Cortex of kidney (tissue), 1 donor: ENCODE results near the gene SCFD2.
"Not testable (repeated sequence)": the region's sequence is repeated elsewhere in the genome, so short reads cannot be mapped to it uniquely, and the experiment has no call there.

ENCODE experiments used
- DNase-seq: peaks from one replicate; lab custom pipeline; 2025; lab: John Stamatoyannopoulos, UW

SCFD2 gene

GRCh38 chr4:52853351-52853750 is 512.5 kb downstream of the SCFD2 start:
- DNase-seq: no peak

- DNase-seq: no peak
Observed at GRCh38 chr4:52852711-52853110, 513.1 kb downstream of the SCFD2 start.

DNA sequence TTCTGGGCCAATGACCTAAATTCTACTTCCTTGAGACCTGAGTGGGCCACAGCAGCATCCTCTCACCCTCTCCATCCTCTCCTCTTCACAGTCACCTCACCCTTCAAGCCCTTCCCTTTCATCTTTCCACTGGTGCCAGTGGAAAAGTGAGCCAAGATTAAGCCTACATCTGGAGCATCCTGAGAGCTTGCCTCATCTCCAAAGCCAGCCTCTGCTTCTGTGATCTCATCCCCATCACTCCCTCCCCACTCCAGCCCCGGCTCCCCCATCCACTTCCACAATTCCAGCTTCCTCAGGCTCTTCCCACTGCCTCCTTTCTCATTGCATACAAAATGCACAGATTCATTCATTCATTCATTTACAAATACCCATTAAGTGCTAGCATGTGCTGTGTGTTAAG is 513.8 kb downstream of the SCFD2 start:
- no peak for DNase-seq

GRCh38 chr4:52850406-52851124 is 515.3 kb downstream of the SCFD2 start:
- DNase-seq: no peak

- DNase-seq: no peak
Observed at GRCh38 chr4:52848254-52848653, 517.6 kb downstream of the SCFD2 start.

DNA sequence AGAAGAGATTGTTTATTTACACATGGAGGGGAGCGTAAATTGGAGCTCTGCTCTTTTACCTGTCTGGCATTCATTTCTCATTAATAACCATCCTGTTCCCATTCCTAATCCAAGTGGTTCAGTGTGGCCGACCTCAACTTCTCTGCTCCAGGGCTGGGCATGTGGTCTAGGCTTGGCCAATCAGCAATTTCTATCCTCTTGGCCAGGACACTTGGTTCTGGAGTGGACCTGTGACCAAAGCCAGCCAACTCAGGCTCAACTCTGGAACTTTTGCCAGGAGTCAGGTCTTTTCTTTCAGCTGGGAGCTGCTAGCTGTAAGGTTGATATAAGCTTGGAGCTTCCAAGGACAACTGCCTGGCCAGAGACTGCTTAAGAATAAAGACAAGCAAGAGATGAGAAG is 519.4 kb downstream of the SCFD2 start:
- no peak for DNase-seq

GRCh38 chr4:52844596-52844995 is 521.3 kb downstream of the SCFD2 start:
- DNase-seq: no peak

- DNase-seq: no peak
Observed at GRCh38 chr4:52843958-52844357, 521.9 kb downstream of the SCFD2 start.

- DNase-seq: no peak
Observed at GRCh38 chr4:52843351-52843750, 522.5 kb downstream of the SCFD2 start.

GRCh38 chr4:52842792-52843191 is 523.1 kb downstream of the SCFD2 start:
- no peak for DNase-seq

GRCh38 chr4:52841682-52842456 is 524.0 kb downstream of the SCFD2 start:
- no peak for DNase-seq

DNA sequence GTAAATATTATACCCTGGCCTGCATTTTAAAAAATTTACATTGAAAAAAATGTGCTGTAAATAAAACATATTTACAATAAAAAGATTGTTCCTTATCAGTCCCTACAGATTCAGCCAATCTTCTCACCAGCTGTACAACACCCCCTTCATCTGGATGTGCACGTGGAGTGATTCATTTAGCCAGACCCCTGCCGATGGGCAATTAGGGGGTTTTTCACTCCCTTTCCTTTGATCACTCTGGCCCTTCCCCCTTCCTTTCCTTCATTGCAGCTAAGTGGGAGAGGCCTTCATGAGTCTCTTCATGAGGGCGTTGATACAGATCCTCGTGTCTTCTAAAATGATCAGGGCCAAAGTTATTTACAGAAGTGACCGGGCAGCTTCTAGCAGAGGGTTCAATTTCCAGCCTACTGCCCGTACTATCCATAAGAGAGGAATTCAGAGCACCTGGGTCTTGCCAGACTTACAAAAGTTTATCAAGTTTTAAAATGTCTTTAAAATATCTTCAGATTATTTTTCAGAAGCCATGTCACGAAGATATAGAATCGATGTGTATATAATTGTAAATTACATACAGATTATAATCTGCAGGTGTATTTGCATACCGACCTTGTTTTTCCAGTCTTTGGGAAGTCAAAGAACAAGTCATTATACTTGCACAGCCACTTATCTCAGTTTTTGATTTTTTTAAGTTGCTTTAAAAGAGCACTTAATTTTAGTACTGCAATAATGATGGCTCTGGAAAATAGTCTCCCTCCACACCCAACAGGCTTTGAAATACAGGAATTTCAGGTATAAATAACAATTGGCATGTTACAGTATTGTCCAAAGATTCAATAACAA is 525.1 kb downstream of the SCFD2 start:
- no peak for DNase-seq

DNA sequence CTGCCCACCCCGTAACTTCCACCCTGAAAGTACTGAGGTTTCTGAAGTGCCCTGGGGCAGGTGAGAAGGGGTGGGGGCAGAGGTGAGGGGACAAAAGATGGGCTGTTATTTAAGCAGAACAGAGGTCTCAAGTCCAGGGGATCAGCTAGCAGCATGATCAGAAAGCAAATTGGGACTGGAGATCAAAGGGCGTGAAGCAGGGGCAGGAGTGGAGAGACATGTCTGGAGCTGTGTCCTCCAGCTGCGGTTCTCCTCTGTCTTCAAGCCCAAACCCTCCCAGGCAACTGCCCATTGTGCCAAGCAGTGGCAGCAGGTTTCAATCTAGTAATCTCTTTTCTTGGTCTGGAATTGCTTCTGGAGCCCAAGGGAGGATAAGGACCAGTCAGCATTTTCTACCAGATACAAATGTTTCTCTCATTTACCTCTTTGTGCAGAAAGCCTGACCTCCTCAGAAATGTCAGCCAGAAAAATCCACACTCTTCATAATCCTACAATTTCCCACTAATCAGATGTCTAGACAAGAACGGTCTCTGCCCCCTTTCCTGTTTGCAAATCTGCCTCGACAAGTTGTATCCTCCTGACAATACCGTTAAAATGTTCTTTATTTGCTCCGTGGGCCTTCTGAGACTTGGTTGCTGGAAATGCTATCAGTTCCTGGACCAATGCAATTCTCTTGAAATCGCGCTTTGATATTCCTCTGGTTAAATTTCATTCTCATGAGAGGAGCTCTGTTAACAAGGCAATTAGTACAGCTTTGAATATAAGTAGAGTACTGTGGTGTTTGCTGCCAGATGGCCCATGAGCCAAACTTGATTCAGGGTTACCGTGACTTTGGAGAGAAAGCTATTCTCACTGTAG is 526.9 kb downstream of the SCFD2 start:
- no peak for DNase-seq

DNA sequence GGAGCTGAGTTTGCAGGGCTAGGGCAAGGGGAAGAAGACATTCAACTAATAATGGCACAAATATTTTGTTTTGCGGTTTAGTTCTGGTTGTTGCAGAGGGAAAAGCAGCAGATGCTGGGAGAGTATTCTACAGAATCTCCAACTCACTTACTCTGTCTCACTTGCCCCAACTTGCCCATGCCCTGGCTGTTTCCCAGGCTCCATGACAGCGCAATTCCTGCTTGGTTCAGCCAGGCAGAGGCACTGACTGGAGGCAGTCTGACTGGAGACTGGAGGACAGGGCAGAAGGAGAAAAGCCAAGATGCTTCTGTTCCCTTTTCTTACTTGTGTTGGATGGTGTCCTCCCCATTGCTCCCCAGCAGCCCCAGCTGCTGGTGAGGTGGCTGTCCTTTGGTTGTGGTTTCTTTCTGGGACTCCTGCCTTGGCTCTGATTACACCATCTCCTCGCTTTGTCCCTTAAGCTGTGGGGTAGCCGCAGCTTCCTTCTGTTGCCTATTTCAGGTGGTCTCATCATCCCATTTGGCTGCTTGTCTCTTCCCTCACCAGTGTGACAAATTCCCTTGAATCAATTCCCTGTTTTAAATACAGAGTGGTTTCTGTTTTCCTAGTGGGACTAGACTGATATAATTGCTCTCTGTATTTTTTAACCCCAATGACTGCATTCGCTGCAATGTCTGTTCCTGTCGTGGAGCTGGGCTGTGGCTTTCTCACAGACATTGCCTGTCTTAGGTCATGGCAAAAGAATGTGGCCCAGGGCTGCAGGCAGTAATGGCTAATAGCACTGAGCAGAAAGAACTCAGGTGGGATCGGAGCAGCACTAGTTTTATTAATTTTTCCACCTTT is 527.9 kb downstream of the SCFD2 start:
- no peak for DNase-seq

DNA sequence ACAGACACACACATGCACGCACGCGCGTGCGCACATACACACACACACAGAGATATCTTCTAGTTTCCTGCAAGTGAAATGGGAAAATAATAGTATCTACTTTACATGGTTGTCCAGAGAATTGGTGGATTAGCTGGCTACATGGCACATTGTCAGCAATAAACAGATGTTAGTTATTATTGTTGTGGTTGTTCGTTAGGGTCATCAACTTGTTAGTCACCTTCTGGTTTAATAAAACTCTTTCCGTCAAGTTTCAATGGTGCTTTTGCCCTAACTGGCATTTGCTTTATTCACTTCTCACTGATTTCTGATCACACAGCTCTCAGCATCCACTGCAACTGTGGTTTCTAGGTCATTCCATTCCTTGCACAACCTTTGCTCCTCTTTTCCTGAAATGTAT is 529.2 kb downstream of the SCFD2 start:
- DNase-seq: no peak

- DNase-seq: no peak
Observed at GRCh38 chr4:52836120-52836519, 529.7 kb downstream of the SCFD2 start.

- DNase-seq: not testable (repeated sequence)
Observed at GRCh38 chr4:52834641-52835456, 531.0 kb downstream of the SCFD2 start.

- no peak for DNase-seq
Observed at GRCh38 chr4:52833941-52834525, 531.8 kb downstream of the SCFD2 start.

DNA sequence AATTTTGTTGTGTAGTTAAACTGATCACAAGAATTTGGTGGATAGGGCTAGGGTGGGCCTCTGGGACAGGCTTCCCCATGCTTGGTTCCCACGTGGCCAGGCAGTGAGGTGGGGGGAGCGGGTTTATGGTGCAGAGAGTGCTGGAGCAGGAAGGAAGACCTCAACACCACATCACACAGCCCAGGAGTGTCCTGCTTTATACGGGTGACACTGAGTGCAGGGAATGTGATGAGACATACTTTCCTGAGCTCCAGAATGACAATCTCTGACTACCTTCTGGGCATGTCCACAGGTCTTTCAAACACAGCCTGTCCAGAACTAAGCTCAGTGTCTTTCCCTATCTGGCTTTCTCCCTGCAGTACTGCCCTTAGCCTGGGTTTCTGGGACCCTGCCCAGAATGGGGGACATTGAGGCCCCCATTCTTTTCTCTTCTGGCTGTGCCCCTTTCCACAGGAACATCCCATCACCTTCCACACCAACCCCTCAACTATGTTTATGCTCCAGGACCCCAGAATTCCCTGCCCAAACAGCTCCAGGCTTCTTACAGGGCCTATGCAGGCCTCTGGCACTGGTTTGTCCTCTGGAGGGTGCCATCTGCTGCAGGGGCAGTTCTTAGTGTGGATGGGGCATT is 540.3 kb downstream of the SCFD2 start:
- DNase-seq: no peak
